GM23338 (cell line): ENCODE results near the gene RFX3. TPM values are rescaled to one million over a fixed set of nuclear protein-coding genes. Genes with fewer than 3 reads are reported as not detected.

ENCODE experiments used
- ATAC-seq: fragments of 200-7000 bp; cut with Tn5 transposase; 3 replicates; pipeline ENCODE4 v1.9.1; 2020
- DNase-seq: peaks from one replicate; pipeline ENCODE4 v3.0.0-alpha.2; 2015; ENCODE audit warnings: low spot score
- H2AFZ ChIP-seq: fragments of 200-600 bp; sonication (generic); 2 replicates; pipeline ENCODE4 v1.8.0; 2016; ENCODE audit warnings: antibody characterized with exemption, mild to moderate bottlenecking, moderate library complexity
- H3F3A ChIP-seq: fragments of 200-600 bp; sonication (generic); replicated peaks from 2 replicates; pipeline ENCODE4 v1.8.0; 2017; ENCODE audit warnings: antibody characterized with exemption, mixed run types, low read depth
- H3K27ac ChIP-seq: fragments of 200-600 bp; sonication (generic); 2 replicates; pipeline ENCODE4 v1.6.1; 2016; ENCODE audit warnings: low read depth
- H3K27me3 ChIP-seq: fragments of 200-600 bp; sonication (generic); 2 replicates; pipeline ENCODE4 v1.8.0; 2016; ENCODE audit warnings: mild to moderate bottlenecking, mixed run types, moderate library complexity; ENCODE audit not compliant: insufficient read depth
- H3K36me3 ChIP-seq: fragments of 200-600 bp; sonication (generic); 2 replicates; pipeline ENCODE4 v1.8.0; 2016; ENCODE audit warnings: mild to moderate bottlenecking; ENCODE audit not compliant: insufficient read depth
- H3K4me1 ChIP-seq: fragments of 200-600 bp; sonication (generic); 2 replicates; pipeline ENCODE4 v1.8.0; 2016; ENCODE audit warnings: mild to moderate bottlenecking, moderate library complexity; ENCODE audit not compliant: insufficient read depth
- H3K4me2 ChIP-seq: fragments of 200-600 bp; sonication (generic); 2 replicates; pipeline ENCODE4 v1.7.1; 2017; ENCODE audit warnings: mixed run types
- H3K4me3 ChIP-seq: fragments of 200-600 bp; sonication (generic); 2 replicates; pipeline ENCODE4 v1.6.1; 2016; ENCODE audit warnings: mixed run types
- H3K79me2 ChIP-seq: fragments of 200-600 bp; sonication (generic); replicated peaks from 2 replicates; pipeline ENCODE4 v1.8.0; 2017; ENCODE audit warnings: mild to moderate bottlenecking; ENCODE audit not compliant: insufficient read depth
- H3K9me2 ChIP-seq: fragments of 200-600 bp; sonication (generic); 2 replicates; pipeline ENCODE4 v1.8.0; 2017; ENCODE audit not compliant: insufficient read depth
- H4K20me1 ChIP-seq: fragments of 200-600 bp; sonication (generic); replicated peaks from 2 replicates; pipeline ENCODE4 v1.8.0; 2017; ENCODE audit warnings: mild to moderate bottlenecking; ENCODE audit not compliant: insufficient read depth
- H3K27ac Mint-ChIP-seq: 2 replicates; pipeline ENCODE4 v1.8.0; 2020; ENCODE audit warnings: inconsistent platforms, mild to moderate bottlenecking, moderate library complexity, mixed read lengths
- H3K27me3 Mint-ChIP-seq: 3 replicates; pipeline ENCODE4 v1.8.0; 2022; ENCODE audit warnings: low read depth, mild to moderate bottlenecking, moderate library complexity, mixed read lengths, inconsistent platforms; ENCODE audit not compliant: insufficient read depth, poor library complexity
- H3K36me3 Mint-ChIP-seq: 3 replicates; pipeline ENCODE4 v1.8.0; 2021; ENCODE audit warnings: low read depth, mild to moderate bottlenecking, inconsistent platforms, moderate library complexity, mixed read lengths
- H3K4me1 Mint-ChIP-seq: 3 replicates; pipeline ENCODE4 v1.8.0; 2020; ENCODE audit warnings: mild to moderate bottlenecking, inconsistent platforms, mixed read lengths
- H3K4me3 Mint-ChIP-seq: 3 replicates; pipeline ENCODE4 v1.8.0; 2021; ENCODE audit warnings: moderate library complexity, mild to moderate bottlenecking, inconsistent platforms, mixed read lengths
- H3K9me3 Mint-ChIP-seq: 3 replicates; pipeline ENCODE4 v1.8.0; 2020; ENCODE audit warnings: moderate library complexity, mild to moderate bottlenecking, inconsistent platforms, mixed read lengths
- CREB1 ChIP-seq: fragments of 250-450 bp; sonication (Bioruptor Pico); IDR thresholded peaks from 2 replicates; pipeline ENCODE4 v1.5.0; 2020; ENCODE audit warnings: low read depth, mild to moderate bottlenecking, moderate library complexity
- EZH2 ChIP-seq: fragments of 200-600 bp; sonication (generic); IDR thresholded peaks from one replicate; pipeline ENCODE4 v1.8.0; 2017; ENCODE audit warnings: antibody characterized with exemption, mild to moderate bottlenecking, low read depth; ENCODE audit not compliant: unreplicated experiment
- EZH2phosphoT487 ChIP-seq: fragments of 200-600 bp; sonication (generic); IDR thresholded peaks from one replicate; pipeline ENCODE4 v1.8.1; 2018; ENCODE audit warnings: antibody characterized with exemption; ENCODE audit not compliant: unreplicated experiment
- JUNB ChIP-seq: IDR thresholded peaks from one replicate; pipeline ENCODE4 v1.6.1; 2016; ENCODE audit warnings: antibody characterized with exemption; ENCODE audit not compliant: unreplicated experiment
- POLR2AphosphoS5 ChIP-seq: IDR thresholded peaks from 2 replicates; pipeline ENCODE4 v1.6.1; 2016; ENCODE audit warnings: antibody characterized with exemption, low read depth
- STAT1 ChIP-seq: IDR thresholded peaks from one replicate; pipeline ENCODE4 v1.6.1; 2016; ENCODE audit warnings: antibody characterized with exemption; ENCODE audit not compliant: unreplicated experiment
- polyA plus RNA-seq: library from polyadenylated mRNA; unstranded; fragments of >200 nt; fragmentation: Nextera tagmentation; extraction: Ambion mirVana; gene quantifications from 2 replicates; pipeline ENCODE4 v1.2.1, GENCODE V29; 2016
- total RNA-seq: library from RNA; depleted of rRNA; stranded (reverse); fragments of >200 nt; shearing (Covaris generic); gene quantifications from 2 replicates; pipeline ENCODE4 v1.2.3, GENCODE V29; 2014
- TF ChIP-seq, protein P1 (sequence below): fragments of 250-450 bp; sonication (Bioruptor Pico); IDR thresholded peaks from 2 replicates; pipeline ENCODE4 v1.5.0; 2020; ENCODE audit warnings: mild to moderate bottlenecking, moderate library complexity
- TF ChIP-seq, protein P2 (sequence below): IDR thresholded peaks from one replicate; pipeline ENCODE4 v1.6.1; 2018; ENCODE audit warnings: antibody characterized with exemption; ENCODE audit not compliant: unreplicated experiment
- TF ChIP-seq, protein P3 (sequence below): IDR thresholded peaks from 2 replicates; pipeline ENCODE4 v1.6.1; 2016; ENCODE audit warnings: antibody characterized with exemption
- TF ChIP-seq, protein P4 (sequence below), 2 experiments: fragments of 200-600 bp in 1 of 2; sonication (generic) in 1 of 2; conservative IDR thresholded peaks; 2 replicates each; pipeline versions ENCODE4 v1.5.1 to v1.6.1; 2016 to 2017; ENCODE audit warnings: antibody characterized with exemption in 2 of 2, low read depth in 2 of 2, mild to moderate bottlenecking in 2 of 2, moderate library complexity in 1 of 2

RFX3 gene
- total and polyA plus RNA-seq, 2 experiments from 2014 or later: 9.8 to 22.1 TPM

DNA sequence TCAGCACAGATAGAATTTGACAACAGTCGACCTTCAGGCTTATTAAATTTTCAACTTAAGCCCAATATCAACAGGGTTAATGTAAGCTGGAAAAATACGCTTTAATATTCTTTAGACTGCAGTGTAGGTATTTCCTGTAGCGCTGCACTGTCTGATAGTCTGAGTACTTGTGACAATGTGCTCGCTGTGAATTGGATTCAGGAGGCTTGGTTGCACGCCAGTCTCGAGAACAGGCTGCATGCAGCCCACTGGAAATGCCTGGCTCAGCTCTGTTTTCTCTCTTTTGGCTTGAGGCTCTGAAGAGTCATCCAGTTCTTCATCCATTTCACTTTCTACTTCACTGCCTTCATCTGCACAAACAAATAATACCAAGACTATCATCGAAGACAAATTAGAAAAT is 300.9 kb downstream of the RFX3 start:
- no peak overlapping the region for H3K27ac ChIP-seq
- H3K36me3 ChIP-seq: no peaks in the 10 kb centered on the region
- no peaks in the 10 kb centered on the region for H3K27me3 ChIP-seq
- no peaks in the 10 kb centered on the region for H3K9me3 Mint-ChIP-seq
- H3K9me2 ChIP-seq: no peaks in the 10 kb centered on the region
- H3K4me1 ChIP-seq: peaks cover 13% of the 10 kb centered on the region; the same call in 1 of the 2 replicates
- no peaks in the 10 kb centered on the region for H3K27me3 Mint-ChIP-seq
- no peak overlapping the region for H3K4me3 ChIP-seq
- H3F3A ChIP-seq: no peaks in the 10 kb centered on the region
- TF ChIP-seq JUNB: no peak
- no peak for TF ChIP-seq POLR2AphosphoS5
- TF ChIP-seq STAT1: no peak
- no peak for TF ChIP-seq EZH2phosphoT487
- TF ChIP-seq, protein P1, sequence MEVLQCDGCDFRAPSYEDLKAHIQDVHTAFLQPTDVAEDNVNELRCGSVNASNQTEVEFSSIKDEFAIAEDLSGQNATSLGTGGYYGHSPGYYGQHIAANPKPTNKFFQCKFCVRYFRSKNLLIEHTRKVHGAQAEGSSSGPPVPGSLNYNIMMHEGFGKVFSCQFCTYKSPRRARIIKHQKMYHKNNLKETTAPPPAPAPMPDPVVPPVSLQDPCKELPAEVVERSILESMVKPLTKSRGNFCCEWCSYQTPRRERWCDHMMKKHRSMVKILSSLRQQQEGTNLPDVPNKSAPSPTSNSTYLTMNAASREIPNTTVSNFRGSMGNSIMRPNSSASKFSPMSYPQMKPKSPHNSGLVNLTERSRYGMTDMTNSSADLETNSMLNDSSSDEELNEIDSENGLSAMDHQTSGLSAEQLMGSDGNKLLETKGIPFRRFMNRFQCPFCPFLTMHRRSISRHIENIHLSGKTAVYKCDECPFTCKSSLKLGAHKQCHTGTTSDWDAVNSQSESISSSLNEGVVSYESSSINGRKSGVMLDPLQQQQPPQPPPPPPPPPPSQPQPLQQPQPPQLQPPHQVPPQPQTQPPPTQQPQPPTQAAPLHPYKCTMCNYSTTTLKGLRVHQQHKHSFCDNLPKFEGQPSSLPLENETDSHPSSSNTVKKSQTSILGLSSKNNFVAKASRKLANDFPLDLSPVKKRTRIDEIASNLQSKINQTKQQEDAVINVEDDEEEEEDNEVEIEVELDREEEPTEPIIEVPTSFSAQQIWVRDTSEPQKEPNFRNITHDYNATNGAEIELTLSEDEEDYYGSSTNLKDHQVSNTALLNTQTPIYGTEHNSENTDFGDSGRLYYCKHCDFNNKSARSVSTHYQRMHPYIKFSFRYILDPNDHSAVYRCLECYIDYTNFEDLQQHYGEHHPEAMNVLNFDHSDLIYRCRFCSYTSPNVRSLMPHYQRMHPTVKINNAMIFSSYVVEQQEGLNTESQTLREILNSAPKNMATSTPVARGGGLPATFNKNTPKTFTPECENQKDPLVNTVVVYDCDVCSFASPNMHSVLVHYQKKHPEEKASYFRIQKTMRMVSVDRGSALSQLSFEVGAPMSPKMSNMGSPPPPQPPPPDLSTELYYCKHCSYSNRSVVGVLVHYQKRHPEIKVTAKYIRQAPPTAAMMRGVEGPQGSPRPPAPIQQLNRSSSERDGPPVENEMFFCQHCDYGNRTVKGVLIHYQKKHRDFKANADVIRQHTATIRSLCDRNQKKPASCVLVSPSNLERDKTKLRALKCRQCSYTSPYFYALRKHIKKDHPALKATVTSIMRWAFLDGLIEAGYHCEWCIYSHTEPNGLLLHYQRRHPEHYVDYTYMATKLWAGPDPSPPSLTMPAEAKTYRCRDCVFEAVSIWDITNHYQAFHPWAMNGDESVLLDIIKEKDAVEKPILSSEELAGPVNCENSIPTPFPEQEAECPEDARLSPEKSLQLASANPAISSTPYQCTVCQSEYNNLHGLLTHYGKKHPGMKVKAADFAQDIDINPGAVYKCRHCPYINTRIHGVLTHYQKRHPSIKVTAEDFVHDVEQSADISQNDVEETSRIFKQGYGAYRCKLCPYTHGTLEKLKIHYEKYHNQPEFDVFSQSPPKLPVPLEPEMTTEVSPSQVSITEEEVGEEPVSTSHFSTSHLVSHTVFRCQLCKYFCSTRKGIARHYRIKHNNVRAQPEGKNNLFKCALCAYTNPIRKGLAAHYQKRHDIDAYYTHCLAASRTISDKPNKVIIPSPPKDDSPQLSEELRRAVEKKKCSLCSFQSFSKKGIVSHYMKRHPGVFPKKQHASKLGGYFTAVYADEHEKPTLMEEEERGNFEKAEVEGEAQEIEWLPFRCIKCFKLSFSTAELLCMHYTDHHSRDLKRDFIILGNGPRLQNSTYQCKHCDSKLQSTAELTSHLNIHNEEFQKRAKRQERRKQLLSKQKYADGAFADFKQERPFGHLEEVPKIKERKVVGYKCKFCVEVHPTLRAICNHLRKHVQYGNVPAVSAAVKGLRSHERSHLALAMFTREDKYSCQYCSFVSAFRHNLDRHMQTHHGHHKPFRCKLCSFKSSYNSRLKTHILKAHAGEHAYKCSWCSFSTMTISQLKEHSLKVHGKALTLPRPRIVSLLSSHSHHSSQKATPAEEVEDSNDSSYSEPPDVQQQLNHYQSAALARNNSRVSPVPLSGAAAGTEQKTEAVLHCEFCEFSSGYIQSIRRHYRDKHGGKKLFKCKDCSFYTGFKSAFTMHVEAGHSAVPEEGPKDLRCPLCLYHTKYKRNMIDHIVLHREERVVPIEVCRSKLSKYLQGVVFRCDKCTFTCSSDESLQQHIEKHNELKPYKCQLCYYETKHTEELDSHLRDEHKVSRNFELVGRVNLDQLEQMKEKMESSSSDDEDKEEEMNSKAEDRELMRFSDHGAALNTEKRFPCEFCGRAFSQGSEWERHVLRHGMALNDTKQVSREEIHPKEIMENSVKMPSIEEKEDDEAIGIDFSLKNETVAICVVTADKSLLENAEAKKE (CRISPR knock-in tag): no peak
- no peak for TF ChIP-seq CREB1 (CRISPR knock-in tag)
- TF ChIP-seq, protein P2, sequence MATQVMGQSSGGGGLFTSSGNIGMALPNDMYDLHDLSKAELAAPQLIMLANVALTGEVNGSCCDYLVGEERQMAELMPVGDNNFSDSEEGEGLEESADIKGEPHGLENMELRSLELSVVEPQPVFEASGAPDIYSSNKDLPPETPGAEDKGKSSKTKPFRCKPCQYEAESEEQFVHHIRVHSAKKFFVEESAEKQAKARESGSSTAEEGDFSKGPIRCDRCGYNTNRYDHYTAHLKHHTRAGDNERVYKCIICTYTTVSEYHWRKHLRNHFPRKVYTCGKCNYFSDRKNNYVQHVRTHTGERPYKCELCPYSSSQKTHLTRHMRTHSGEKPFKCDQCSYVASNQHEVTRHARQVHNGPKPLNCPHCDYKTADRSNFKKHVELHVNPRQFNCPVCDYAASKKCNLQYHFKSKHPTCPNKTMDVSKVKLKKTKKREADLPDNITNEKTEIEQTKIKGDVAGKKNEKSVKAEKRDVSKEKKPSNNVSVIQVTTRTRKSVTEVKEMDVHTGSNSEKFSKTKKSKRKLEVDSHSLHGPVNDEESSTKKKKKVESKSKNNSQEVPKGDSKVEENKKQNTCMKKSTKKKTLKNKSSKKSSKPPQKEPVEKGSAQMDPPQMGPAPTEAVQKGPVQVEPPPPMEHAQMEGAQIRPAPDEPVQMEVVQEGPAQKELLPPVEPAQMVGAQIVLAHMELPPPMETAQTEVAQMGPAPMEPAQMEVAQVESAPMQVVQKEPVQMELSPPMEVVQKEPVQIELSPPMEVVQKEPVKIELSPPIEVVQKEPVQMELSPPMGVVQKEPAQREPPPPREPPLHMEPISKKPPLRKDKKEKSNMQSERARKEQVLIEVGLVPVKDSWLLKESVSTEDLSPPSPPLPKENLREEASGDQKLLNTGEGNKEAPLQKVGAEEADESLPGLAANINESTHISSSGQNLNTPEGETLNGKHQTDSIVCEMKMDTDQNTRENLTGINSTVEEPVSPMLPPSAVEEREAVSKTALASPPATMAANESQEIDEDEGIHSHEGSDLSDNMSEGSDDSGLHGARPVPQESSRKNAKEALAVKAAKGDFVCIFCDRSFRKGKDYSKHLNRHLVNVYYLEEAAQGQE: no peak
- no peak for TF ChIP-seq EZH2
- TF ChIP-seq, protein P3, sequence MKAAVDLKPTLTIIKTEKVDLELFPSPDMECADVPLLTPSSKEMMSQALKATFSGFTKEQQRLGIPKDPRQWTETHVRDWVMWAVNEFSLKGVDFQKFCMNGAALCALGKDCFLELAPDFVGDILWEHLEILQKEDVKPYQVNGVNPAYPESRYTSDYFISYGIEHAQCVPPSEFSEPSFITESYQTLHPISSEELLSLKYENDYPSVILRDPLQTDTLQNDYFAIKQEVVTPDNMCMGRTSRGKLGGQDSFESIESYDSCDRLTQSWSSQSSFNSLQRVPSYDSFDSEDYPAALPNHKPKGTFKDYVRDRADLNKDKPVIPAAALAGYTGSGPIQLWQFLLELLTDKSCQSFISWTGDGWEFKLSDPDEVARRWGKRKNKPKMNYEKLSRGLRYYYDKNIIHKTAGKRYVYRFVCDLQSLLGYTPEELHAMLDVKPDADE: no peak
- TF ChIP-seq, protein P4, sequence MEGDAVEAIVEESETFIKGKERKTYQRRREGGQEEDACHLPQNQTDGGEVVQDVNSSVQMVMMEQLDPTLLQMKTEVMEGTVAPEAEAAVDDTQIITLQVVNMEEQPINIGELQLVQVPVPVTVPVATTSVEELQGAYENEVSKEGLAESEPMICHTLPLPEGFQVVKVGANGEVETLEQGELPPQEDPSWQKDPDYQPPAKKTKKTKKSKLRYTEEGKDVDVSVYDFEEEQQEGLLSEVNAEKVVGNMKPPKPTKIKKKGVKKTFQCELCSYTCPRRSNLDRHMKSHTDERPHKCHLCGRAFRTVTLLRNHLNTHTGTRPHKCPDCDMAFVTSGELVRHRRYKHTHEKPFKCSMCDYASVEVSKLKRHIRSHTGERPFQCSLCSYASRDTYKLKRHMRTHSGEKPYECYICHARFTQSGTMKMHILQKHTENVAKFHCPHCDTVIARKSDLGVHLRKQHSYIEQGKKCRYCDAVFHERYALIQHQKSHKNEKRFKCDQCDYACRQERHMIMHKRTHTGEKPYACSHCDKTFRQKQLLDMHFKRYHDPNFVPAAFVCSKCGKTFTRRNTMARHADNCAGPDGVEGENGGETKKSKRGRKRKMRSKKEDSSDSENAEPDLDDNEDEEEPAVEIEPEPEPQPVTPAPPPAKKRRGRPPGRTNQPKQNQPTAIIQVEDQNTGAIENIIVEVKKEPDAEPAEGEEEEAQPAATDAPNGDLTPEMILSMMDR (conservative IDR thresholded peaks at IDR 0.05; ENCODE audit: low read depth in 2 of 2): no peak
- no peaks in the 10 kb centered on the region for H3K36me3 Mint-ChIP-seq
- peaks cover 6% of the 10 kb centered on the region; the same call in 2 of the 3 replicates for H3K4me1 Mint-ChIP-seq
- no peak overlapping the region for H3K27ac Mint-ChIP-seq
- H3K79me2 ChIP-seq: no peaks in the 10 kb centered on the region
- no peak overlapping the region for H2AFZ ChIP-seq
- H4K20me1 ChIP-seq: no peaks in the 10 kb centered on the region
- H3K4me3 Mint-ChIP-seq: no peak overlapping the region
- ATAC-seq: no peak
- H3K4me2 ChIP-seq: no peak overlapping the region
- no peak for DNase-seq
